Colon (tissue), 2 donors: ENCODE data around the gene ZNRF1.
"Not testable (repeated sequence)": the region's sequence is repeated elsewhere in the genome, so short reads cannot be mapped to it uniquely, and the experiment has no call there.

Experiments
- FAIRE-seq: peaks from 2 replicates; lab custom pipeline; 2012; peaks lifted over from hg19 to GRCh38; lab: Jason Lieb, UNC
- donor health status: control.
- donor health status: control.

ZNRF1 gene

DNA sequence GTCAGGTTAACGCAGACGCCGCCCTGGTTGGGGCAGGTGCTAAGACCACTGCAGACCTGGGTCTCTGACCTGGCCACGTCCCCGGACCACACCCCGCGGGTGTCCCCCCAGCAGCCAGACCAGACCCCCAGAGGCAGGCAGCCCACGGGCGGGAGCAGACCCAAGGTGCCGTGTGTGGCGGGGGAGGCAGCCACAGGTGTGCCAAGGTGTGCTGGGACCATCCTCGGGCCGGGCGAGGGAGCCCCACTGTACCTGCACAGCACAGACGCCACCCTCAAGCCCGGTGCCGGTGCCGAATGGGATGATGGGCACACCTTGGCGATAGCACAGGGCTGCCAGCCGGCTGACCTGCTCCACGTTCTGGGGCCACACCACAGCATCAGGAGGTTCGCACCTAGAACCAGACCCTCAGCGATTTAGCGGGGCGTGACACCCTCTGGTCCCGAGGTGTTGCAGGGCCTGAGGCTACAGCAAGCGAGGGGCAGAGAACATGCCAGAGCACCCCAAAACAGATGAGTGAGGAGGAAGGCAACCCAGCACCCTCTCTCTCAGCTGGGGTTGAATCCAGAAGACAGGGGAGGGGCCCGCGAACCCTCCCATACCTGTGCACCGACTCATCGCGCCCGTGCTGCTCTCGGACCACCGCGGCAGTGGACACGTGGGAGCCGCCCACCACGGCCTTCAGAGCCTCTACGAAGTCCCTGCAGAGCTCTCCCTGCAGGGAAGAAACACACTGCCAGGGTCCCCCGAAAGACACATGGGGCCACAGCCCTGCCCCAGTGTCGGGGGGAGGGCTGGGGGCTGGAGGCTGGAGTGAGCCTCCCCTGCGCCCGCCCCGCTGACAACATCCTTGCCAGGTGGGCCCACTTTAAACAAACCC lies 116.4 kb downstream of the ZNRF1 start:
- no peak for FAIRE-seq

DNA sequence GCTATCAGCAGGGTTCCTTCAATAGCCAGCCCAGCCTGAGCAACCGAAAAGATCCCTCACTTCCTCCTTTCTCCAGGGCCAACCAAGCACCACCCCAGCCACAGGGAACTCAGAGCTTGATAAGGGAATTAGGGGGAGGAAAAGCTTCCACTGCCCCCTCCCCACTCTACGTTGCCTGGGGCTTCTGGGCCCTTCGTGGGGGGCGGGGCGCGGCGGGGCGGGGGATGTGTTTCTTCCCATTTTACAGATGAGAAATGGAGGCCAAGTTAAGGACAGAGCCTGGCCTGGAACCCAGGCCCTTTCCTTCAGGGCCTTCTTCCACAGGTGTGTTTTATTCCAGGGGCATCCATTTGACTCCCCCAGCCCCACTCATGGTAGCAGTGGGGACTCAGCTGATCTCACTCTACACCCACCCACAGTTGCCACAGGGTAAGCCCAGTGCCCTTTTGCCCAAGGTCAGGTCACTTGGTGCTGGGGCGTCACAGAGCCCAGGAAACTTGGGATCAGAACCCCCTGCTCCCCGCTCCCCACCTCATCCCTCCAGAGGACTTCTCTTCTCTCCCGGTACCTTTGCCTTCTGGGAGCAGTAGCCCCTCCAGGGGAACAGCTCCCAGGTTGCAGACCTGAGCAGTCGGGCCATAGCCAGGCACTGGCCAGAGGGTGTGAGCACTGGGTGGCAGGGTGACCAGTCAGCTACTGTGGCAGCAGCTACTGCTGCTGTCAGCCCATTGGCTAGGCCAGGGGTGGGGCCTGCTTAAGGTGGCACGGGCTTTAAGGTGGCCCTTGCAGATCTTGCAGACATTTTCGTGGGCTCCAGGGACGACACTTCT lies 117.5 kb downstream of the ZNRF1 start, which contains the start of gene LDHD:
Gene LDHD, minus strand, starts transcription at position 700 of the 830 bp plus-strand sequence. Its CDS starts 60 bp downstream, at position 640.
- no peak for FAIRE-seq

DNA sequence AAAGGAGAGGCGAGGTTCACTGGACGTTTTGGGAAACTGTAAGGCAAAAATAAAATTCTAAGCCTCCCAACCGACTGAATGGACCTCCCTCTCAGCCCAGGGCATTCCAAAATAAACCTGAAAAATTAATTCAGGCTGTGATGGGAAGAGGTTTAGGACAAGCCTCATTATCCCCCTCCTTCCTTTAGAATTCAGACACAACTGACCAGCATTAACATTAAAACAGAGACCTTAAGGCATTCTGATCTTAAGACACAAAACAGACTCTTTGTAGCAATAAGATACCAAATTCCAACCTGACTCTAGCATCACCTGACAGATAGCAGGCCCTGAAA lies 118.1 kb downstream of the ZNRF1 start:
- no peak for FAIRE-seq

DNA sequence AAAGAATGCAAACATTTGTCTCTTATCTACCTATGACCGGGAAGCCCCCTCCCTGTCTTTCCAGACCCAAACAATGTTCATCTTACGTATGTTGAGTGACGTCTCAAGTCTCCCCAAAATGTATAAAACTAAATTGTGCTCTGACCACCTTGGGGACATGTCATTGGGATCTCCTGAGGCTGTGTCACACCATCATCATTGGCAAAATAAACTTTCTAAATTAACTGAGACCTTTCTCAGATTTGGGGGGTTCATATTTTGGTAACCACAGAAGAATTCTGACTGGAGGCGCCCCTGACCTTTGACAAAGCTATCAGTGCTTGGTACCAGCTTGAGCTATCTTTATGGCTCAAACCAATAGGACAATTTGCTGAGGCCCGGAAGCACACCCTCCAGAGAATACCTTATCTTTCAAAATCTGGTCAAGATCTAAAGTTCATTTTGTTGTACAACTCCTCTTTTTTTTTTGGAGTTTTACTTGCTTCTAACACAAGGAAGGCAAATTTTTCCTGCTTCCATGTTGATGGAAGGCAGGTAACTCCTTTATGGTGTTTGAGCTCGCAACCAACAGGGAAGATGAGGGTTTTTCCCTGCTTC lies 120.2 kb downstream of the ZNRF1 start:
- FAIRE-seq, result no peak

DNA sequence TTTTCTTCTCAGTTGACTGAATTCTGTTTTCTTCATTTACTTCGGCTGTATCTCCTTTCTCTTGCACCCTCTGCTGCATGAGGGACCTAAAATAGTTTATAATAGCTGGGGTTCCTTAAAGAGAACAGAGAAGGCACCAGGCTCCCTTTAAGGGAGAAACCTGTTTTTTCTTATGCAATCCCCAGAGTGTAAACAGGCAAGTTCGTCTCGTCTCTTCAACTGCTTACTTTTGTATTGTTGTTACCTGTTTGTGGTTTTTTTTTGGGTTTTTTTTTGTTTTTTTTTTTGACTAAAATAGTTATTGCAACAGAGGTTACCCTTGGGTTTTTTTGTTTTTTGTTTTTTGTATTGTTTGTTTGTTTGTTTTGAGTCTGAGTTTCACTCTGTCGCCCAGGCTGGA lies 121.4 kb downstream of the ZNRF1 start:
- no peak for FAIRE-seq

DNA sequence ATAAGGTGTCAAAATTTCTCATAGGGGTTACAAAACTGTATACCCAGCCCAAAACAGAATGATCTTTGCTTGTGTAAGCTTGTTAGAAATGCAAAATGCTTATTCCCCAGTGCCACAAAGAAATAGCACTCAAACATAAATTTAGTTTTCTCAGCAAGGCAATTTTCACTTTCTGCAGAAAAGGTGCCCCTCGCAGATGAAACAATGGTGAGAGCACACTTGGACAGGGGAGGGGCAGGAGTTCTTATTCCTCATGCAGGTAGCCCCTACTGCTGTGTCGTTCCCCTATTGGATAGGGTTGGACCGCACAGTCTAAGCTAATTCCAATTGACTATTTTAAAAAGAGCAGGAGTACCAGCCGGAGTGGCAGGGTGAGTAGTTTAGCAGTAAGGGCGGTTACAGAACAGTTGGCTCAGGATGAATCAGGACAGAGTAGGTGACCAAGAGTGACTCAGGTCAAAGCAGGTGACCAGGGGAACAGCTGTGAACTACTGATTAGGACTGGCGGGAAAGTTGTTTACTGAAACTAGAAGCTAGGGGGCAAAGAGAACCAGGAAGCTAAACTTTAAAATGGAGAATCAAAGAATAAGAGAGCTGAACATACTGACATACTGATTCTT lies 123.2 kb downstream of the ZNRF1 start:
- FAIRE-seq, result no peak

DNA sequence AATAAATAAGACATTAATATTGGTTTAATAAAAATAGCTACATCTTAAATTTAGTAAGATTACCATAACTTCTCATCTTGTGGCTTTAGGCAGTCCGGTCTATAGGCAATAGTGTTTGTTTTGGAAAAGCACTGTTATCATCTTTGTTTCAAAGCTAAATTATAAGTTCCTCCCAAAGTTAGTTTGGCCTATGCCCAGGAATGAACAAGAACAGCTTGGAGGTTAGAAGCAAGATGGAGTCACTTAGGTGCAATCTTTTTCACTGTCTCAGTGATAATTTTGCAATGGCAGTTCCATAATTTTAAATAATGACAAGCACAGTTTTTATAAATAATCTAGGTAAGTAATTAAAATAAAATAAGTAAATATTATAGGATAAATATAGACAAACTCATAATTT lies 123.8 kb downstream of the ZNRF1 start:
- no peak for FAIRE-seq

DNA sequence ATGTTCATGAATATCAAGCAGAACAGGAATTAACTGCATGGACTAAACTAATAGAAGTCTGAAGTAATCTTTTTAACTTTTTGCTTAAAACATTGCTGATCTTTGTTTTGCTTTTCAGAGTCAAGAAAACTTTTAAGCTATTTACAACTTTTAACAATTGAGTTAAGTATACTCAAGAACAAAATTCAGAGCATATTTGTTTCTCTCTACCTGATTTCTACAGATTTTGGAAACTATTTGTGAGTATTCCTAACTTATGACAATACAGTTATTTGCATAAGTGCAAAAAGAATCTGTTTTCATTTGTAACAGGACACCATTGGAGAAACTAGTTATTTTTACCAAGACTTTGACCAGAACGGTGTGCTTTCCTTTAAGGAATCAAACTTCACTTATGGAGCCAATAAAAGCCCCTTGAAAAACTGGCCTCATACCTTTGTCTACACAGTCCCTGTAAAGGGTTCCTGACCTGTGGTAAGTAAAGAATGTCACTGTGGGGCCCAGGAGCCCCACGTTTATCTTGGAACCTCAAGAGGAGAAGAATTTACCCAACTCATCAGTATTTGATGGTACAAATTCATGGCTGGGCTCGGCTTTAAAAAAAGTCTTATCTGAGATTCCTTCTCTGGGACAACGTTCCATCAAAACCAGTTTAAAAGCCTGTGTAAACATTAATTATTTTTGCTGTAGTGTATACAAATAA lies 129.0 kb downstream of the ZNRF1 start:
- no peak for FAIRE-seq

DNA sequence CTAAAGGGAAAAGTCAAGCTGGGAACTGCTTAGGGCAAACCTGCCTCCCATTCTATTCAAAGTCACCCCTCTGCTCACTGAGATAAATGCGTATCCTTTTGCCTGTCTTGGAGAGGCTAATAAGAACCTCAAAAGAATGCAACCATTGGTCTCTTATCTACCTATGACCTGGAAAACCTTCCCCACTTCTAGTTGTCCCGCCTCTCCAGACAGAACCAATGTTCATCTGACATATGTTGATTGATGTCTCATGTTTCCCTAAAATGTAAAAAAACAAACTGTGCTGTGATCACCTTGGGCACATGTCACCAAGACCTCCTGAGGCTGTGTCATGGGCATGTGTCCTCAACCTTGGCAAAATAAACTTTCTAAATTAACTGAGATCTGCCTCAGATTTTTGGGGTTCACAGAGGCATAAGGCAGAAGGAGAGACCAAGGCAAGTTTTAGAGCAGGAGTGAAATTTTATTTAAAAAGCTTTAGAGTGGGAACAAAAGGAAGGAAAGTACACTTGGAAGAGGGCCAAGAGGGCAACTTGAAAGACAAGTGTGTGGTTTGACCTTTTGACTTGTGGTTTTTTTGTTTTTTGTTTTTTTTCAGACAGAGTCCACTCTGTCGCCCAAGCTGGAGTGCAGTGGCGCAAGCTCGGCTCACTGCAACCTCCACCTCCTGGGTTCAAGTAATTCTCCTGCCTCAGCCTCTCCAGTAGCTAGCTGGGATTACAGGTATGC lies 130.8 kb downstream of the ZNRF1 start:
- FAIRE-seq, result not testable (repeated sequence)

DNA sequence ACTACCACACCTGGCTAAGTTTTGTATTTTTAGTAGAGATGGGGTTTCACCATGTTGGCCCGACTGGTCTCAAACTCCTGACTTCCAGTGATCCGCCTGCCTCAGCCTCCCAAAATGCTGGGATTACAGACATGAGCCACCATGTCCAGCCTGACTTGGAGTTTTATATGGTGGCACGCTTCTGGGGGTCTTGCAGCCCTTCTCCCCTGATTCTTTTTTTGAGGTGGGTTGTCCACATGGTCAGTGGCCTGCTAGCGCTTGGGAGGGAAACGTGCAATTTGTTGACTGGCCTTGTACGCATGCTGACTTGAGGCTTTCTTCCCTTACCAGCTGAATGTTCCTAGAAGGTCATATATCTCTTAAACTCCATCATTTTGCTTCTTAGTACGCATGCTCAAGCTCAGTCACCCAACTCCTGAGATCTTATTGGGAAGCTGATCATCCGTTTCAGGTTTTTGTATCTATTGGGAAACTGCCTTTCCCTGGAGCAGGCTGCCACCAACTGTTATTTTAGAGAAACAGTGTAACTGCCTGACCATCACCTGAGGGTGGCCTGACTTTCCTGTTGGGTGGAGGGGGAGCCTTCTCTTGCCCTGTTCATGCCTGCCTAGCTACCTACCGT lies 131.4 kb downstream of the ZNRF1 start:
- no peak for FAIRE-seq

DNA sequence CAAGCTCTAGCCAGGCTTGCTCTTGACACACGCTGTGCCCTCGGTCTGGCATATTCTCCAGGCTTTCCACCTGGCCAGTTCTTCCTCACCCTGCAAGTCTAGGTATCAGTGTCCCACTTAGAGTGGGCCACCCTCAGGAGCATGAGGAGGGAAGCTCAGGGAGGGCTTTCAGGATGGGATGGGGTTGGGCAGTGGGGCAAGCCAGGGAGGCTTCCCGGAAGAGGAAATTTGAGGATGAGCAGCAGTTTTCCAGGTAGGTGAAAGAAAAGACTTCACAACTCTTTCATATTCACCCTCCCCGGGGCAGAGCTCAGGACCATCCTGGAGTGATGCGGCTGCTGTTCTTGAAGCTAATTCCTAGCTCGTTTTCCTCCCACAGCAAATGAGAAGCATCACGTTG lies 132.3 kb downstream of the ZNRF1 start:
- no peak for FAIRE-seq

DNA sequence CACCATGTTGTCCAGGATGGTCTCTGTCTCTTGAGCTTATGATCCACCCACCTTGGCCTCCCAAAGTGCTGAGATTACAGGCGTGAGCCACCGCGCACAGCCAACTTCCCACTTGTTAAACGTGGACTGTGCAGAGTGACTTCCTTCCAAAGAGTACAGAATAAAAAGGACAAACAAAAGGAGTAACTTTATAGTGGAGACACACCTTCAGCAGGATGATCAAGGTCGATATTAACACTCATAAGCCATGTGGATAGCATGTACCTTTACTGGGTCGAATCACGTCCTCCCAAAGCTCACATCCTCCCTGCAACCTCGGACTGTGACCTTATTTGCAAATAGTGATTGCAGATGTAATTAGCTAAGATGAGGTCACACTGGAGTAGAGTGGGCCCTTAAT lies 139.4 kb downstream of the ZNRF1 start:
- no peak for FAIRE-seq

DNA sequence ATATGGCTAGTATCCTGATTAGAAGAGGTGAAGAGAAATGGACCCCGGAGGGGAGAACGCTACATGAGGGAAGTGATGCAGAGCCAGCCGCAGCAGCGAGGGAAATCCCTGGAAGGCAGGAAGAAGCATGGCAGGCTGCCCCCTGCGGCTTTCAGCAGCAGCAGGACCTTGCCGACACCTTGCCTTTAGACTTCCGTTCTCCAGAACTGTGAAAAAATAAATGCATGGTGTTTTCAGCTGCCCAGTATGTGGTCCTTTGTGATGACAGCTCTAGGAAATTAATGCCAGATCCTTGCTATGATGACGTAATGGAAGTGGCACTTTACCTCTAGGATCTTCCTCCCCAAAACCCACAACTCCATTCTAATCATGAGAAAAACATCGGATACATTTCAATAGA lies 139.8 kb downstream of the ZNRF1 start:
- FAIRE-seq, result no peak

DNA sequence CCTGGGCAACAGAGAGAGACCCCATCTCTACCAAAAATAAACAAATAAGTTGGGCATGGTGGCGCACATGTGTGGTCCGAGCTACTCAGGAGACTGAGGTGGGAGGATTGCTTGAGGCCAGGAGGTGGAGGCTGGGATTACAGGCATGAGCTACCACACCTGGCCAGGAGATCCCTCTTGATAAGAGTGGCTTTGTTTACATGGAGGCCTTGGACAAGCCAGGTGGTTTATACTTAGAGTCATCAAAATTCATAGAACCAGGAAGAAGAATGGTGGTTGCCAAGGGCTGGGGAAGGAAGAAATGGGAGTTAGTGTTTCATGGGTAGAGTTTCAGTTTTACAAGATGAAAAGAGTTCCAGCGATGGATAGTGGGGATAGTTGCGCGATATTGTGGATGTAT lies 140.7 kb downstream of the ZNRF1 start:
- no peak for FAIRE-seq

DNA sequence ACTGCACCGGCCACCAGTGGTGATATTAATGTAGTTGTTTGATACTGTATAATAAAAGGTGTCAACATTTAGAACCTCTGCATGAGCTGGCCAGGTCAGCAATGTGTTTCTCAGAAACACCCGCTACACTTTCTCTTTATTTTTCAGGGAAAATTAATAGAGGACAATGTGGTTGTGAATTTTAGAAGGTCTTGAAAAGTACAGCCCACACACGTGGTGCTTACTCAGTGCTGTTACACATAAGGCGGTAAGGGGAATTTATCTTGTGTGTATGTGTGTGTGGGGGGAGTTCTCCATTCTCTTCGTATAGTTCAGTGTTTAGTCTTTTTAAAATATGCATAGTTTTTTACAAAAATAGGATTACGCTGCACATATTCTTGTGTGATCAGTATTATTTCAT lies 145.1 kb downstream of the ZNRF1 start:
- no peak for FAIRE-seq

DNA sequence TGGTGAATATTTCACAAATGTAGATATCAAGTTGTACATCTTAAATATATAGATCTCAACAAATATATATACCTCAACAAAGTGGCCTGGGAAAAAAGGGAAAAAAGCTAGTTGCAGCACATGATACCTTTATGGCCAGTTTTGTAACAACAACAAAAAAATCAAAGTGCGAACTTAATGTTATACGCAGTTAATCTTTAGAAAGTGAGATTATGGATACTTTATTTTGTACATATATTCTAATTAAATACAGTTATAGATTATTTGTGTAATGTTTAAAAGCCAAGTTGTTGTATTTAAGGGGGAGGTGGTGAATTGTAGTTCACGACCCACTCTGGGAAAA lies 149.1 kb downstream of the ZNRF1 start:
- no peak for FAIRE-seq

DNA sequence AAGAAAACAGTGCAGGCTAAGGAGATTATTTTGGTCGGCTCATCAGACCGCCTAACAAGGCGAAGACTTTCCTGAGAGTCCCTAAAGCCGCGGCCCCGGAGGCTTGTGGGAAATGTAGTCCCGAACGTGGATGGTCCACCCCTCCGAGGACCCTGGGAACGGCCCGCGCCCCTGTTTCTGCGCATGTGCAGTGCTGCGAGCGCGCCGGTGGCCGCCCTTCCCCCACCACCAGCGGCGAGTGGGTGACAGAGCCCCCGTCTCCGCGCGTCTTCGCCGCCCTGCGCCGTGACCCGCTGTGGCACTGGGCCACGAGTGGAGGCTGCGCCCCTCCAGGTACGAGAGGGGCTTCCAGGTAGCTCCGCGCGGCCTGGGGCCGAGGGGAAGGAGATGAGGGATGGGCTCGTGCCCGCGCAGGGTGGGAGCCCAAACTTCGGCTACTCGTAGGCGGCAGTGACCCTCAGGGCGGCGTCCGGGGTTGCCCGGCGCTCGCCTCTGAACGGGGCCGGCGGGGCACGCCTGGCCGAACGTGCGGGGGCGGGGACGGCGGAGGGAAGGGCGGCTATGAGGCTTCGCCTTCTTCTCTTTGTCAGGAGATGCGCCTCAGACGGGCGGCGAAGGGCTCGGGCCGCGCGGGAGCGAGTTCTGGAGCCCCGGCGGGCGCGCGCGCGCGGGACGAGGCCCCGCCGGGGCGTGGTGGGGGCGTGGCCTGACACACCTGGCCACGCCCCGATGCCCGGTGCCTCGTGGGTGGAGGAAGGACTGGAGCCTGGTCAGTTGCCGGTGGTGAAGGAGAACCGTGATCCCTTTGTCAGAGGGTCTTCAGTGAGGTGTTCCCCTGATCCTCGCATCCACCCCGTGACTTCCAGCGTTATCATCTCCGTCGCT lies 149.7 kb downstream of the ZNRF1 start, which contains the start of gene ZFP1:
Gene ZFP1, plus strand, starts transcription at position 214 of the 885 bp plus-strand sequence. CDS start 4,428 bp downstream, outside the sequence.
- FAIRE-seq, result no peak

DNA sequence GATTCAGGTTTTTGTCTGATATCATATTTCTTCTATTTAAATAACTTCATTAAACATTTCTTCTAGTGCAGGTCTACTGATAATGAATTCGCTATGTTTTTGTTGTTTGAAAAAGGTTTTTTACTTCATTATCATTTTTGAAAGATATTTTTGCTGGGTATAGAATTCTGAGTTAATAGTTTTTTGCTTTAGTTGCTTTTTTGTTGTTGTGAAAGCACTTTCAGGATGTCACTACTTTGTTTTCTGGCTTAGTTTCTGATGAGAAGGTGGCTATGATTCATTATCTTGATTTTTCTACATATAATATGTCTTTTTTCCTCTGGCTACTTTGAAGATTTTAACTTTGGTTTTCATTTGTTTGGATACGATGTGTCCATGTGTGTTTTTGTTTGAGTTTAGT lies 153.0 kb downstream of the ZNRF1 start:
- no peak for FAIRE-seq

DNA sequence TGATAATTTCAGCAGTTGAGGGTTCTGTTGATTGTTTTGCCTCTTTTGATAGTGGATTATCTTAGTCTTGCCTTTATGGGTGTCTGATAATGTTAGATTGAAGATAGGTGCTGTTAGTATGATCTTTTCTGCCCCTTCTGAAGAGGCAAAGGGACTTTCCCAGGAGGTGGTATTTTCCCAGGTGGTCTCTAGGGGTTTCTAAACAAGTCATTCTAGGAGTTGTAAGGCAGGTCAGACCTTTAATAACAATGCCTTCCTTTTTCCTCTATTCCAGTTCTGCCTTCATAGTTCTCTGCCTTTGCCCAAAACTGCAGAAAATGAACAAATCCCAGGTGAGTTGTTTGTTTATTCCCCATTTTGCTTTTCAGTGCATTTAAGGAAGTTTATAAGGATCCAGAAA lies 153.8 kb downstream of the ZNRF1 start:
- no peak for FAIRE-seq

DNA sequence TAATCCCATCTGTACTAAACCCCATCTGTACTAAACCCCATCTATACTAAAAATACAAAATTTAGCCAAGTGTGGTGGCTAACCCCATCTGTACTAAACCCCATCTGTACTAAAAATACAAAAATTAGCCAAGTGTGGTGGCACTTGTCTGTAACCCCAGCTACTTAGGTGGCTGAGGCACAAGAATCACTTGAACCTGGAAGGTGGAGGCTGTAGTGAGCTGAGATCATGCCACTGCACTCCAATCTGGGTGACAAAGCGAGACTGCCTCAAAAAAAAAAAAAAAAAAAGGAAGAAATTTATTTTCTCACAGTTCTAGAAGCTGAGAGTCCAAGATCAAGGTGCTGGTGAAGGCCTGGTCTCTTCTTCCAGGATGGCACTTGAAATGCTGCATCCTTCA lies 161.6 kb downstream of the ZNRF1 start:
- FAIRE-seq, result no peak
